Tibial artery (tissue), 4 donors: Measurements from ENCODE around the gene ITGB3.

Experiments
- DNase-seq, 2 donors: peaks; one replicate each; pipeline ENCODE4 v3.0.0-alpha.2; 2019
- H3K27ac ChIP-seq, 2 donors: fragments of 200-600 bp; sonication (generic) in 1 of 2; 1 replicate in 1 of 2; 2 replicates in 1 of 2; pipeline ENCODE4 v1.5.1; 2018 to 2019; ENCODE audit warnings: mild to moderate bottlenecking in 1 of 2
- H3K27me3 ChIP-seq, 2 donors: fragments of 200-600 bp; sonication (generic) in 1 of 2; one replicate each; pipeline versions ENCODE4 v1.5.1 to v1.6.0; 2016 to 2019
- H3K36me3 ChIP-seq, 3 donors: fragments of 200-600 bp; sonication (generic) in 2 of 3; one replicate each; pipeline ENCODE4 v1.5.1; 2016 to 2019; ENCODE audit warnings: mild to moderate bottlenecking in 2 of 3
- H3K4me1 ChIP-seq, 4 donors: fragments of 200-600 bp; sonication (generic) in 2 of 4; 1 replicate in 3 of 4; 2 replicates in 1 of 4; pipeline ENCODE4 v1.5.1; 2016 to 2019
- H3K4me3 ChIP-seq, 2 donors: fragments of 200-600 bp; sonication (generic) in 1 of 2; 1 replicate in 1 of 2; 2 replicates in 1 of 2; pipeline ENCODE4 v1.5.1; 2018 to 2019; ENCODE audit warnings: mild to moderate bottlenecking in 2 of 2
- H3K9me3 ChIP-seq, 3 donors: fragments of 200-600 bp; sonication (generic) in 1 of 3; one replicate each; pipeline ENCODE4 v1.5.1; 2016 to 2019
- intact Hi-C: fragments of 100-400 bp; cut with DNase I; formaldehyde crosslinking; loops from one replicate; pipeline ENCODE4 v1.15.0; 2023; ENCODE audit warnings: low total_unique reads
- TF ChIP-seq, protein P1 (sequence below), 2 experiments: fragments of 200-600 bp in 1 of 2; fragments of 450-650 bp in 1 of 2; IDR thresholded peaks; one replicate each; pipeline ENCODE4 v1.5.1; 2017 to 2019; ENCODE audit warnings: antibody characterized with exemption in 2 of 2, mild to moderate bottlenecking in 1 of 2, moderate library complexity in 1 of 2

ITGB3 gene

DNA sequence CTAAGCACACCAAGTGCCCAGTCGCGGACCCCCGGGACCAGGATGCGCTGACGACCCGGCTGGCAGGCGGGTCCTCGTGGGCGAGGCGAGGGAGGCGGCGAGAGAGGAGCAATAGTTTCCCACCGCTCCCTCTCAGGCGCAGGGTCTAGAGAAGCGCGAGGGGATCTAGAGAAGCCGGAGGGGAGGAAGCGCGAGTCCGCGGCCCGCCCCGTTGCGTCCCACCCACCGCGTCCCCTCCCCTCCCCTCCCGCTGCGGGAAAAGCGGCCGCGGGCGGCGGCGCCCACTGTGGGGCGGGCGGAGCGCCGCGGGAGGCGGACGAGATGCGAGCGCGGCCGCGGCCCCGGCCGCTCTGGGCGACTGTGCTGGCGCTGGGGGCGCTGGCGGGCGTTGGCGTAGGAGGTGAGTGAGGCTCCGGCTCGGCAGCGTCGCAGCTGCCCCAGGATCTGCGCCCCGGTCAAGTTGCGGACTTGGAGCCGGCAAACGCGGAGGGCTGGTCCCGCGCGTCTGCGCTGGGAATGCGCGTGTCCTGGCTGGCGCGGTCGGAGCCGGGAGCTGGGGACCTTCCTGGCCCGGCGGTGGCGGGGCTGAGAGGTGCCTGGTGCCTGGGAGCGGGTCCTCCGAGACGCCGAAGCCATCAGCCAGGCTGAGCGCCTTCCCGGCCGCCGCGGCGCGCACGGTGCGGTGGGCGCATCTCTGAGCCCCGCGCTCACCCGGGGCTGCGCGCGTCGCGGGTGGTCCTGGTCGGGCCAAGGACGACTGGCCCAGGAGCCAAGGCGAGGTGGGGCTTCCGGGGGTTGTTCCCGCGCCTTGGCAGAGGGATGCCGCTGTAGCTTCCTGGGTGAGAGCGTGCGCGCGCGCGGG is at the start of gene ITGB3:
TSS of gene ITGB3 (plus strand) at position 287 of the 862 bp plus-strand sequence. CDS start at position 322, 35 bp downstream.
- Histone ChIP-seq H3K4me1 (peaks cover 0 to 51% (median 36%) of the 10 kb centered on the region in 4 donors), H3K27ac (peak within 1 kb of the TSS; percentile 95 to 96), H3K27me3 (no peaks in the 10 kb centered on the region), H3K4me3 (peak within 1 kb of the TSS; percentile 82 to 96), H3K36me3 (no peaks in the 10 kb centered on the region), H3K9me3 (no peaks in the 10 kb centered on the region)
- TF ChIP-seq, protein P1, sequence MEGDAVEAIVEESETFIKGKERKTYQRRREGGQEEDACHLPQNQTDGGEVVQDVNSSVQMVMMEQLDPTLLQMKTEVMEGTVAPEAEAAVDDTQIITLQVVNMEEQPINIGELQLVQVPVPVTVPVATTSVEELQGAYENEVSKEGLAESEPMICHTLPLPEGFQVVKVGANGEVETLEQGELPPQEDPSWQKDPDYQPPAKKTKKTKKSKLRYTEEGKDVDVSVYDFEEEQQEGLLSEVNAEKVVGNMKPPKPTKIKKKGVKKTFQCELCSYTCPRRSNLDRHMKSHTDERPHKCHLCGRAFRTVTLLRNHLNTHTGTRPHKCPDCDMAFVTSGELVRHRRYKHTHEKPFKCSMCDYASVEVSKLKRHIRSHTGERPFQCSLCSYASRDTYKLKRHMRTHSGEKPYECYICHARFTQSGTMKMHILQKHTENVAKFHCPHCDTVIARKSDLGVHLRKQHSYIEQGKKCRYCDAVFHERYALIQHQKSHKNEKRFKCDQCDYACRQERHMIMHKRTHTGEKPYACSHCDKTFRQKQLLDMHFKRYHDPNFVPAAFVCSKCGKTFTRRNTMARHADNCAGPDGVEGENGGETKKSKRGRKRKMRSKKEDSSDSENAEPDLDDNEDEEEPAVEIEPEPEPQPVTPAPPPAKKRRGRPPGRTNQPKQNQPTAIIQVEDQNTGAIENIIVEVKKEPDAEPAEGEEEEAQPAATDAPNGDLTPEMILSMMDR (IDR thresholded peaks at IDR 0.05): peak; percentile 48 to 51
- peak; percentile 75 to 89 for DNase-seq
- intact Hi-C loops: no loop called here

DNA sequence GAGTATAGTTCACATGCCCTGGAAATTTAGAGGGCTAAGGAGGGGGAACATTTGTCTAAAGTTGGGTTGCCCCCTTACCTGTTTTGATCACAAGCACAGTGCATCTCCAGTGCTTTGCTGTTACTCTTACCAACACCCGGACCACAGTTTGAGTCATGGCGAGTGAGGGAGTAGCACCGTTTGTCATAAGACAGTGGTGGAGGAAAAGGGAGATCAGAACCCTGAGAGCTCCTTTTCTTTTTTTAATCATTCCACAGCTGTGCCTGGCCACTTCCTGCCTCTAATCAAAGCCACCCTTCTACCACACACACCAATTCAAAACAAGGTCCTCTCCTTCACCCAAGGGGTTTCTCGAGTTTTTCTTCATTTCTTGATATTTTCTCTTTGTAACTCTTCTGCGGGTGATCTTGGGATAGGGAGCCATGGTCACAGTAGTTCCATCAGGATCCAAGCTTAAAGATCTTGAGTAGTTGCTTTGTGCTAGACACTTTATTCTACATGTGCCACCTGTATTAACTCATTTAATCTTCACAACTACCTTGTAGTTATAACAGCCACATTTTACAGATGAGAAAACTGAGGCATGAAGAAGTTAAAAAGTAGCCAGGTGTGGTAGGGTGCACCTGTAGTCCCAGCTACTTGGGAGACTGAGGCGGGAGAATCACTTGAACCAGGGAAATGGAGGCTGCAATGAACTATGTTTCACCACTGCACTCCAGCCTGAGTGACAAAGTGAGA is 49.5 kb upstream of the ITGB3 start:
- TF ChIP-seq, protein P1 (IDR thresholded peaks at IDR 0.05): no peak
- Histone ChIP-seq H3K9me3 (no peaks in the 10 kb centered on the region), H3K27ac (peak overlapping the region; percentile 75 to 76), H3K4me3 (no peak overlapping the region), H3K36me3 (no peaks in the 10 kb centered on the region), H3K4me1 (peaks cover 0 to 28% (median 25%) of the 10 kb centered on the region in 4 donors), H3K27me3 (no peaks in the 10 kb centered on the region)
- DNase-seq: no peak
- intact Hi-C loops: no loop called here

DNA sequence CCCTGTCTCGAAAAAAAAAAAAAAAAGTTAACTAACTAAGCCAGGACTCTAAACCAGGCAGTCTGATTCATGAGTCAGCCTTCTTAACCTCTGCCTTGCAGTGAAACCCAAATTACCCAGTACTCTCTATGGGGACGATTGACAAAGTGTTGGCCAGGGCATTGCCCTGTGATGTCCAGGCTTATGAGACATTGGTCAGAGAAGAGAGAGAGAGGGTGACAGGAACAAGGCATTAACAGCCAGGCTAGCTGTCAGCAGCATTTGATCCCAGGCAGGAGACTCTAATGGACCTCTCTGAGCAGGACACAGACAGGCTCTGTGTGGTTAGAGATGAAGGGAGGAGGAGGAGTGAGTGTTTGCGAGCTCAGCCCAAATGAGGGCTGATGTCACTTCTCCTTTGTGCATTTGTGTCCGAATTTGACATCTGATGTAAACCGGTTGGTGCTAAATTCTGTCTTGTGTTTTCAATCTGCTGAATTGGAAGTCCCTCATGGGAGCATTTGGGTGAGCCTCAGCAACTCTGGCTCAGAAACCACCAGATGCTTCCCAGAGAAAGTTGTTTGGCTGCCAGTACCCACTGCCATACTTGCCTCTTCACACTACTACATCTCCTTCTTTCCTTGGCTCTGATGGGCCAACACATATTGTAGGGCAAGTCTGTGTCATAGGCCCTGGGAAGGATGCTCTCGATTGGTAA is 48.8 kb upstream of the ITGB3 start:
- Histone ChIP-seq H3K4me3 (no peak overlapping the region), H3K36me3 (no peaks in the 10 kb centered on the region), H3K4me1 (peaks cover 0 to 29% (median 27%) of the 10 kb centered on the region in 4 donors), H3K27ac (peak overlapping the region; percentile 75 to 76), H3K27me3 (no peaks in the 10 kb centered on the region), H3K9me3 (no peaks in the 10 kb centered on the region)
- peak in 1 of 2 donors; percentile 38 for DNase-seq
- intact Hi-C loops: no loop called here
- TF ChIP-seq, protein P1 (IDR thresholded peaks at IDR 0.05): no peak

DNA sequence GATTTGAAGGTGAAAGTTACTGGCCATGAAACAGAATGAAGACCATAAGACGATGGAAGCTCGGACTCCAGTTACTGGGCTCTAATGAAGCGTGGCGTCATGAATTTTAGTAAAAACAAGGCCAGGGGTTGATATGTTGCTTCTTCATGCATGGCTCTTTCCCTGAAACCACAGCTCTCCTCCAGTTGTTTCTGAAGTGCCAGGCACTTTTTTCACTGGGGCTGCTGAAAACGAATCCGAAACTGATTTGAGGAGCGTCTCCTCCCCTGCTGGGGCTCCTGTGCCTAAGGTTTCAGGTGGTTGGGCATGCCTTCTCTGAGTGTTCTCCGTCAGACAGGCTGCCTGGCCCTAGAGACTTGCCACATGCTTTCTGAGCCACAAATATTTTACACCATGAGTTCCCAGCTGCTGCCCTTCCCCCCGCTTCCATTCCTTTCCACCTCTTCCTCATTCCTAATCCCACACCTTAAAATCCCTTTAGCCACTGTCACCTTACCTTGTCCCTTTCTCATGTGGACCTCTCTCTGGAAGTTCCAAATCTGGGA is 48.1 kb upstream of the ITGB3 start:
- Histone ChIP-seq H3K36me3 (no peaks in the 10 kb centered on the region), H3K27me3 (no peaks in the 10 kb centered on the region), H3K4me1 (peaks cover 0 to 34% (median 33%) of the 10 kb centered on the region in 4 donors), H3K4me3 (no peak overlapping the region), H3K27ac (peak overlapping the region; percentile 75 to 76), H3K9me3 (no peaks in the 10 kb centered on the region)
- intact Hi-C loops: no loop called here
- peak; percentile 38 to 85 for DNase-seq
- TF ChIP-seq, protein P1 (IDR thresholded peaks at IDR 0.05): no peak
